ENCODE data around the gene SGSM1. TPM values are rescaled to one million over a fixed set of nuclear protein-coding genes. Genes with fewer than 3 reads are reported as not detected.

The SGSM1 gene
- total and polyA plus RNA-seq, 9 of the 15 experiments (the other 6 are each of a cell fraction or from before 2014, with no cell fraction given), result not detected

- no peaks in the 10 kb centered on the region for H3K9me1 ChIP-seq (ENCODE audit: control insufficient read depth, insufficient read depth, low read length)
- POLR2A ChIA-PET, result no interaction called here
- H3K9me3 ChIP-seq (replicated peaks; ENCODE audit: control insufficient read depth, insufficient read depth, low read depth, low read length), result no peaks in the 10 kb centered on the region
- TF ChIP-seq, protein P1, sequence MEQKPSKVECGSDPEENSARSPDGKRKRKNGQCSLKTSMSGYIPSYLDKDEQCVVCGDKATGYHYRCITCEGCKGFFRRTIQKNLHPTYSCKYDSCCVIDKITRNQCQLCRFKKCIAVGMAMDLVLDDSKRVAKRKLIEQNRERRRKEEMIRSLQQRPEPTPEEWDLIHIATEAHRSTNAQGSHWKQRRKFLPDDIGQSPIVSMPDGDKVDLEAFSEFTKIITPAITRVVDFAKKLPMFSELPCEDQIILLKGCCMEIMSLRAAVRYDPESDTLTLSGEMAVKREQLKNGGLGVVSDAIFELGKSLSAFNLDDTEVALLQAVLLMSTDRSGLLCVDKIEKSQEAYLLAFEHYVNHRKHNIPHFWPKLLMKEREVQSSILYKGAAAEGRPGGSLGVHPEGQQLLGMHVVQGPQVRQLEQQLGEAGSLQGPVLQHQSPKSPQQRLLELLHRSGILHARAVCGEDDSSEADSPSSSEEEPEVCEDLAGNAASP (IDR thresholded peaks at IDR 0.05), result no peak
- TF ChIP-seq PTTG1 (tag; IDR thresholded peaks at IDR 0.05; ENCODE audit: low read depth), result no peak
- TF ChIP-seq ZNF589 (CRISPR knock-in tag; IDR thresholded peaks at IDR 0.05; ENCODE audit: low read depth), result no peak
- no peak for TF ChIP-seq MCM5 (IDR thresholded peaks at IDR 0.05; ENCODE audit: low read depth)
- TF ChIP-seq ZNF384 (IDR thresholded peaks at IDR 0.05; ENCODE audit: low read depth, low read length), result no peak
- TF ChIP-seq ELF4 (CRISPR knock-in tag; IDR thresholded peaks at IDR 0.05), result no peak
- no peak for TF ChIP-seq NUFIP1 (IDR thresholded peaks at IDR 0.05; ENCODE audit: partially characterized antibody)
- no peak for TF ChIP-seq COPS2 (conservative IDR thresholded peaks at IDR 0.05)
- no peak for TF ChIP-seq ZNF584 (CRISPR knock-in tag; IDR thresholded peaks at IDR 0.05; ENCODE audit: low read depth)
- TF ChIP-seq, protein P2, sequence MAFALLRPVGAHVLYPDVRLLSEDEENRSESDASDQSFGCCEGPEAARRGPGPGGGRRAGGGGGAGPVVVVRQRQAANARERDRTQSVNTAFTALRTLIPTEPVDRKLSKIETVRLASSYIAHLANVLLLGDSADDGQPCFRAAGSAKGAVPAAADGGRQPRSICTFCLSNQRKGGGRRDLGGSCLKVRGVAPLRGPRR (CRISPR knock-in tag; IDR thresholded peaks at IDR 0.05), result no peak
- no peak for TF ChIP-seq XRCC5 (IDR thresholded peaks at IDR 0.05; ENCODE audit: low read depth, low read length)
- no peak for TF ChIP-seq C11orf30 (IDR thresholded peaks at IDR 0.05; ENCODE audit: low read depth)
- TF ChIP-seq ZNF354B (CRISPR knock-in tag; IDR thresholded peaks at IDR 0.05), result no peak
- no peak for TF ChIP-seq LCOR (CRISPR knock-in tag; IDR thresholded peaks at IDR 0.05)
- TF ChIP-seq HNRNPLL (IDR thresholded peaks at IDR 0.05; ENCODE audit: low read depth, low read length, poor library complexity, severe bottlenecking), result no peak
- no peak for TF ChIP-seq TSC22D4 (tag; IDR thresholded peaks at IDR 0.05)
- TF ChIP-seq ZNF324 (CRISPR knock-in tag; IDR thresholded peaks at IDR 0.05), result no peak
- no peak for TF ChIP-seq U2AF2 (optimal IDR thresholded peaks at IDR 0.05; ENCODE audit: low read depth, low read length)
- TF ChIP-seq TCF7L2 (IDR thresholded peaks at IDR 0.05; ENCODE audit: low read depth, low read length), result no peak
- FAIRE-seq (no peak), ATAC-seq (no peak), DNase-seq (ENCODE audit: extremely low read depth in 1 of 4, low spot score in 3 of 4) (no peak)
- in situ Hi-C loops (cut with MboI), result no loop called here
- no peaks in the 10 kb centered on the region; a peak in 1 of 5 replicates for H3K4me1 ChIP-seq (replicated peaks in 1 of 2; ENCODE audit: control insufficient read depth in 2 of 2, insufficient read depth in 2 of 2, low read length in 2 of 2)
- no peak overlapping the region for H2AFZ ChIP-seq (ENCODE audit: low read depth, low read length)
- no peak overlapping the region for H3K9ac ChIP-seq (ENCODE audit: insufficient read depth in 1 of 2, low read depth in 2 of 2, low read length in 2 of 2)
- intact Hi-C loops (cut with micrococcal nuclease), result loop anchor here (5.0 kb wide), 1 partner anchor 121 kb away; no protein-coding TSS in a partner anchor
- no peak overlapping the region for H3K27ac ChIP-seq (ENCODE audit: extremely low read depth, low read depth, low read length)
- no peak overlapping the region for H3K4me2 ChIP-seq (ENCODE audit: insufficient read depth, low read length)
- H3K4me3 ChIP-seq, result no peak overlapping the region
- BruUV-seq (replicated peaks), result no TSS peak
- H4K20me1 ChIP-seq (replicated peaks; ENCODE audit: control insufficient read depth, insufficient read depth, low read length), result no peaks in the 10 kb centered on the region
- CTCF ChIA-PET (ENCODE audit: low intra/inter-chr PET ratio), result interaction anchor here (1.1 kb wide), 1 partner anchor 122 kb away, joined by 3 read pairs; no protein-coding TSS in a partner anchor
- H3K79me2 ChIP-seq (ENCODE audit: control insufficient read depth, insufficient read depth, low read length), result no peaks in the 10 kb centered on the region
- H3K27me3 ChIP-seq (ENCODE audit: control insufficient read depth in 2 of 2, insufficient read depth in 2 of 2, low read length in 2 of 2), result peaks cover 0 to 5% of the 10 kb centered on the region in 2 experiments; a peak in 1 of 5 replicates
- H3K36me3 ChIP-seq (ENCODE audit: control insufficient read depth, insufficient read depth, low read length), result no peaks in the 10 kb centered on the region
Measured at GRCh38 chr22:24935771-24936483, 129.9 kb downstream of the SGSM1 start.
